GM21717 (cell line): ENCODE data around the gene FAM221B.

Source experiments
- ATAC-seq: cut with Tn5 transposase; IDR thresholded peaks from one replicate; pipeline ENCODE4 v1.9.1; 2021; ENCODE audit warnings: mild to moderate bottlenecking, moderate library complexity; ENCODE audit not compliant: unreplicated experiment

FAM221B gene

GRCh38 chr9:35822926-35823325, 5.6 kb downstream of the FAM221B start:
- no peak for ATAC-seq

GRCh38 chr9:35820076-35820475, 8.5 kb downstream of the FAM221B start:
- no peak for ATAC-seq

GRCh38 chr9:35818341-35818740, 10.2 kb downstream of the FAM221B start:
- no peak for ATAC-seq

GRCh38 chr9:35816708-35817107, 11.8 kb downstream of the FAM221B start:
- ATAC-seq = no peak

GRCh38 chr9:35814841-35815543, 13.5 kb downstream of the FAM221B start, which contains the start of gene HINT2:
TSS of gene HINT2 (minus strand) at chr9:35815042. CDS start at chr9:35814979, 63 bp downstream.
- ATAC-seq = peak; percentile 67

- ATAC-seq = peak; percentile 18
These were observed 14.3 kb downstream of the FAM221B start for GRCh38 chr9:35814106-35814840.

GRCh38 chr9:35813434-35814105, 15.0 kb downstream of the FAM221B start:
- ATAC-seq = no peak

- peak; percentile 61 for ATAC-seq
These were observed 16.4 kb downstream of the FAM221B start, which contains the start of gene SPAG8 for GRCh38 chr9:35812025-35812602. TSS of gene SPAG8 (minus strand) at chr9:35812262. CDS start at chr9:35812147, 115 bp downstream.

- ATAC-seq = no peak
These were observed 17.0 kb downstream of the FAM221B start for GRCh38 chr9:35811381-35812024.

GRCh38 chr9:35810122-35810521, 18.4 kb downstream of the FAM221B start:
- no peak for ATAC-seq

- ATAC-seq = no peak
These were observed 20.1 kb downstream of the FAM221B start for GRCh38 chr9:35808433-35808832.

- ATAC-seq = no peak
These were observed 22.4 kb downstream of the FAM221B start for GRCh38 chr9:35806101-35806500.

- ATAC-seq = no peak
These were observed 27.0 kb downstream of the FAM221B start for GRCh38 chr9:35801328-35802128.

- no peak for ATAC-seq
These were observed 28.0 kb downstream of the FAM221B start for GRCh38 chr9:35800530-35800929.

GRCh38 chr9:35798658-35799374, 29.7 kb downstream of the FAM221B start:
- ATAC-seq = no peak

- ATAC-seq = no peak
These were observed 31.0 kb downstream of the FAM221B start for GRCh38 chr9:35797311-35798109.

- ATAC-seq = no peak
These were observed 32.8 kb downstream of the FAM221B start for GRCh38 chr9:35795695-35796094.

GRCh38 chr9:35793461-35793860, 35.1 kb downstream of the FAM221B start:
- ATAC-seq = no peak
